H1 (cell line): ENCODE data around the gene MSI2. TPM values are rescaled to one million over a fixed set of nuclear protein-coding genes. Genes with fewer than 3 reads are reported as not detected.

Source experiments
- FOSL1 ChIP-seq: IDR thresholded peaks from 2 replicates; pipeline ENCODE4 v1.6.1; 2011; ENCODE audit warnings: mild to moderate bottlenecking, low read depth, low read length, moderate library complexity; ENCODE audit not compliant: insufficient read depth
- KDM4A ChIP-seq: IDR thresholded peaks from one replicate; pipeline ENCODE4 v1.7.1; 2012; ENCODE audit warnings: low read depth, mild to moderate bottlenecking, moderate library complexity, low read length, inconsistent platforms; ENCODE audit not compliant: severe bottlenecking
- RXRA ChIP-seq: IDR thresholded peaks from 2 replicates; pipeline ENCODE4 v1.6.1; 2011; ENCODE audit warnings: low read depth, mild to moderate bottlenecking, low read length, moderate library complexity; ENCODE audit not compliant: insufficient read depth
- SIRT6 ChIP-seq: IDR thresholded peaks from one replicate; pipeline ENCODE4 v1.7.1; 2012; ENCODE audit warnings: low read length, inconsistent platforms
- polyA plus RNA-seq, 7 experiments: library from polyadenylated mRNA; depleted of rRNA in 3 of 7; stranded (reverse) in 5 of 7; unstranded in 2 of 7; fragments of >200 nt in 5 of 7; fragments of 200-250 nt in 2 of 7; gene quantifications; 1 replicate in 5 of 7; 2 replicates in 1 of 7; 4 replicates in 1 of 7; pipeline versions ENCODE4 v1.2.1 to v1.2.3, GENCODE V29; 2011 to 2013; ENCODE audit warnings: missing spikeins in 2 of 7, mixed read lengths in 2 of 7
- total RNA-seq: library from RNA; stranded (reverse); fragmentation: NEBNext Ultra II Directional; extraction: Animal tissue kit (Norgen Biotek cat#: 25700); gene quantifications from 2 replicates; pipeline ENCODE4 v1.2.1, GENCODE V29; 2021
- TF ChIP-seq, protein P1 (sequence below): fragments of 300-600 bp; sonication (generic); IDR thresholded peaks from 2 replicates; pipeline ENCODE4 v1.7.1; 2012; ENCODE audit warnings: low read length, moderate library complexity, mild to moderate bottlenecking, inconsistent platforms; ENCODE audit not compliant: insufficient replicate concordance

Gene MSI2
- total and polyA plus RNA-seq, 2 of the 8 experiments (the other 6 are each of a cell fraction or from before 2014, with no cell fraction given), result 36.7 to 80.6 TPM

DNA sequence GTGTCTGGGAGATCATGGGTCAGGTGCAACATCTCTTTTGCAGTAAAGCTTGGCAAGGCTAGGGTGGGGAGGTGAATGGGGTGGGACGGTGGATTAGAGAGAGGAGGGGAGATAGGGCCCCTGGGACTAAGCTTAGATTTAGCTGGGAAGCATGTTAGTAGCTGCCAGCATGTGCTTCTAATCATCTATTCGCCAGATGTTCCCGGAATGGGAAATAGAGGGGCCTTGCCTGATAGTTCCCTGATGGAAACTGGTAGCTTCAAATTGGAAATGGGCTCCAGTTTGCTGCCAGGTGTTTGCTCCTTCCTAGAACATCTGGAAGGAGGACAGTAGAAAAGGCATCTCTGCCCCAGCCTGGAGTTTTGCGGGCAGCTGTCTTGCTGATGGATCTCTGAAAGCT is 312.7 kb downstream of the MSI2 start (continued):
- TF ChIP-seq, protein P1, sequence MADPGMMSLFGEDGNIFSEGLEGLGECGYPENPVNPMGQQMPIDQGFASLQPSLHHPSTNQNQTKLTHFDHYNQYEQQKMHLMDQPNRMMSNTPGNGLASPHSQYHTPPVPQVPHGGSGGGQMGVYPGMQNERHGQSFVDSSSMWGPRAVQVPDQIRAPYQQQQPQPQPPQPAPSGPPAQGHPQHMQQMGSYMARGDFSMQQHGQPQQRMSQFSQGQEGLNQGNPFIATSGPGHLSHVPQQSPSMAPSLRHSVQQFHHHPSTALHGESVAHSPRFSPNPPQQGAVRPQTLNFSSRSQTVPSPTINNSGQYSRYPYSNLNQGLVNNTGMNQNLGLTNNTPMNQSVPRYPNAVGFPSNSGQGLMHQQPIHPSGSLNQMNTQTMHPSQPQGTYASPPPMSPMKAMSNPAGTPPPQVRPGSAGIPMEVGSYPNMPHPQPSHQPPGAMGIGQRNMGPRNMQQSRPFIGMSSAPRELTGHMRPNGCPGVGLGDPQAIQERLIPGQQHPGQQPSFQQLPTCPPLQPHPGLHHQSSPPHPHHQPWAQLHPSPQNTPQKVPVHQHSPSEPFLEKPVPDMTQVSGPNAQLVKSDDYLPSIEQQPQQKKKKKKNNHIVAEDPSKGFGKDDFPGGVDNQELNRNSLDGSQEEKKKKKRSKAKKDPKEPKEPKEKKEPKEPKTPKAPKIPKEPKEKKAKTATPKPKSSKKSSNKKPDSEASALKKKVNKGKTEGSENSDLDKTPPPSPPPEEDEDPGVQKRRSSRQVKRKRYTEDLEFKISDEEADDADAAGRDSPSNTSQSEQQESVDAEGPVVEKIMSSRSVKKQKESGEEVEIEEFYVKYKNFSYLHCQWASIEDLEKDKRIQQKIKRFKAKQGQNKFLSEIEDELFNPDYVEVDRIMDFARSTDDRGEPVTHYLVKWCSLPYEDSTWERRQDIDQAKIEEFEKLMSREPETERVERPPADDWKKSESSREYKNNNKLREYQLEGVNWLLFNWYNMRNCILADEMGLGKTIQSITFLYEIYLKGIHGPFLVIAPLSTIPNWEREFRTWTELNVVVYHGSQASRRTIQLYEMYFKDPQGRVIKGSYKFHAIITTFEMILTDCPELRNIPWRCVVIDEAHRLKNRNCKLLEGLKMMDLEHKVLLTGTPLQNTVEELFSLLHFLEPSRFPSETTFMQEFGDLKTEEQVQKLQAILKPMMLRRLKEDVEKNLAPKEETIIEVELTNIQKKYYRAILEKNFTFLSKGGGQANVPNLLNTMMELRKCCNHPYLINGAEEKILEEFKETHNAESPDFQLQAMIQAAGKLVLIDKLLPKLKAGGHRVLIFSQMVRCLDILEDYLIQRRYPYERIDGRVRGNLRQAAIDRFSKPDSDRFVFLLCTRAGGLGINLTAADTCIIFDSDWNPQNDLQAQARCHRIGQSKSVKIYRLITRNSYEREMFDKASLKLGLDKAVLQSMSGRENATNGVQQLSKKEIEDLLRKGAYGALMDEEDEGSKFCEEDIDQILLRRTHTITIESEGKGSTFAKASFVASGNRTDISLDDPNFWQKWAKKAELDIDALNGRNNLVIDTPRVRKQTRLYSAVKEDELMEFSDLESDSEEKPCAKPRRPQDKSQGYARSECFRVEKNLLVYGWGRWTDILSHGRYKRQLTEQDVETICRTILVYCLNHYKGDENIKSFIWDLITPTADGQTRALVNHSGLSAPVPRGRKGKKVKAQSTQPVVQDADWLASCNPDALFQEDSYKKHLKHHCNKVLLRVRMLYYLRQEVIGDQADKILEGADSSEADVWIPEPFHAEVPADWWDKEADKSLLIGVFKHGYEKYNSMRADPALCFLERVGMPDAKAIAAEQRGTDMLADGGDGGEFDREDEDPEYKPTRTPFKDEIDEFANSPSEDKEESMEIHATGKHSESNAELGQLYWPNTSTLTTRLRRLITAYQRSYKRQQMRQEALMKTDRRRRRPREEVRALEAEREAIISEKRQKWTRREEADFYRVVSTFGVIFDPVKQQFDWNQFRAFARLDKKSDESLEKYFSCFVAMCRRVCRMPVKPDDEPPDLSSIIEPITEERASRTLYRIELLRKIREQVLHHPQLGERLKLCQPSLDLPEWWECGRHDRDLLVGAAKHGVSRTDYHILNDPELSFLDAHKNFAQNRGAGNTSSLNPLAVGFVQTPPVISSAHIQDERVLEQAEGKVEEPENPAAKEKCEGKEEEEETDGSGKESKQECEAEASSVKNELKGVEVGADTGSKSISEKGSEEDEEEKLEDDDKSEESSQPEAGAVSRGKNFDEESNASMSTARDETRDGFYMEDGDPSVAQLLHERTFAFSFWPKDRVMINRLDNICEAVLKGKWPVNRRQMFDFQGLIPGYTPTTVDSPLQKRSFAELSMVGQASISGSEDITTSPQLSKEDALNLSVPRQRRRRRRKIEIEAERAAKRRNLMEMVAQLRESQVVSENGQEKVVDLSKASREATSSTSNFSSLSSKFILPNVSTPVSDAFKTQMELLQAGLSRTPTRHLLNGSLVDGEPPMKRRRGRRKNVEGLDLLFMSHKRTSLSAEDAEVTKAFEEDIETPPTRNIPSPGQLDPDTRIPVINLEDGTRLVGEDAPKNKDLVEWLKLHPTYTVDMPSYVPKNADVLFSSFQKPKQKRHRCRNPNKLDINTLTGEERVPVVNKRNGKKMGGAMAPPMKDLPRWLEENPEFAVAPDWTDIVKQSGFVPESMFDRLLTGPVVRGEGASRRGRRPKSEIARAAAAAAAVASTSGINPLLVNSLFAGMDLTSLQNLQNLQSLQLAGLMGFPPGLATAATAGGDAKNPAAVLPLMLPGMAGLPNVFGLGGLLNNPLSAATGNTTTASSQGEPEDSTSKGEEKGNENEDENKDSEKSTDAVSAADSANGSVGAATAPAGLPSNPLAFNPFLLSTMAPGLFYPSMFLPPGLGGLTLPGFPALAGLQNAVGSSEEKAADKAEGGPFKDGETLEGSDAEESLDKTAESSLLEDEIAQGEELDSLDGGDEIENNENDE, result no peak
- TF ChIP-seq FOSL1, result no peak
- no peak for TF ChIP-seq SIRT6
- no peak for TF ChIP-seq KDM4A
- TF ChIP-seq RXRA, result no peak
- TF ChIP-seq, all 59 proteins: peak for 0
